Right renal pelvis (tissue), 4 donors: ENCODE measurements around the gene TMEM106C. TPM values are rescaled to one million over a fixed set of nuclear protein-coding genes. Genes with fewer than 3 reads are reported as not detected.

Source experiments
- DNase-seq, 4 donors: peaks; one replicate each; pipeline ENCODE4 v3.0.0-alpha.2; 2013; ENCODE audit warnings: low read depth in 4 of 4, low spot score in 3 of 4, missing footprints in 1 of 4
- polyA plus RNA-seq, 4 donors: library from polyadenylated mRNA; unstranded; fragments of 120-200 nt; gene quantifications; one replicate each; pipeline ENCODE4 v1.2.1, GENCODE V29; 2013; ENCODE audit not compliant: insufficient read length in 4 of 4

The TMEM106C gene
- 100 to 1,000 TPM; 122 to 138 (median 132) TPM for polyA plus RNA-seq

GRCh38 chr12:47963340-47964040 lies at the start of gene TMEM106C:
TSS of gene TMEM106C (plus strand) at chr12:47963596. CDS start at chr12:47964237, 641 bp downstream.
- peak; percentile 93 to 98 (median 94) for DNase-seq

GRCh38 chr12:47920913-47921312 lies 42.5 kb upstream of the TMEM106C start:
- DNase-seq: no peak

GRCh38 chr12:47921907-47922306 lies 41.5 kb upstream of the TMEM106C start:
- DNase-seq: no peak

- no peak for DNase-seq
Measured at GRCh38 chr12:47927346-47927745, 36.0 kb upstream of the TMEM106C start.

GRCh38 chr12:47930634-47931033 lies 32.8 kb upstream of the TMEM106C start:
- no peak for DNase-seq

- no peak for DNase-seq
Measured at GRCh38 chr12:47931187-47931586, 32.2 kb upstream of the TMEM106C start.

- no peak for DNase-seq
Measured at GRCh38 chr12:47935184-47935583, 28.2 kb upstream of the TMEM106C start.

- no peak for DNase-seq
Measured at GRCh38 chr12:47938093-47938492, 25.3 kb upstream of the TMEM106C start.

GRCh38 chr12:47938594-47938993 lies 24.8 kb upstream of the TMEM106C start:
- DNase-seq: no peak

- DNase-seq: no peak
Measured at GRCh38 chr12:47939009-47939601, 24.3 kb upstream of the TMEM106C start.

GRCh38 chr12:47940773-47941474 lies 22.5 kb upstream of the TMEM106C start:
- no peak for DNase-seq

- DNase-seq: no peak
Measured at GRCh38 chr12:47941475-47941780, 22.0 kb upstream of the TMEM106C start.

GRCh38 chr12:47941871-47942613 lies 21.4 kb upstream of the TMEM106C start:
- DNase-seq: no peak

GRCh38 chr12:47942614-47943225 lies 20.7 kb upstream of the TMEM106C start:
- no peak for DNase-seq

GRCh38 chr12:47943623-47944340 lies 19.6 kb upstream of the TMEM106C start:
- no peak for DNase-seq

GRCh38 chr12:47944685-47945340 lies 18.6 kb upstream of the TMEM106C start:
- DNase-seq: no peak

- DNase-seq: no peak
Measured at GRCh38 chr12:47945341-47945728, 18.1 kb upstream of the TMEM106C start.

GRCh38 chr12:47946413-47947323 lies 16.7 kb upstream of the TMEM106C start:
- no peak for DNase-seq

- DNase-seq: no peak
Measured at GRCh38 chr12:47947341-47947740, 16.1 kb upstream of the TMEM106C start.
